Kasumi-1 (cell line): ENCODE measurements around the gene ELF1.
"Not testable (repeated sequence)": the region's sequence is repeated elsewhere in the genome, so short reads cannot be mapped to it uniquely, and the experiment has no call there.

Experiments used
- DNase-seq, 2 experiments: peaks; one replicate each; lab custom pipeline; 2025; lab: John Stamatoyannopoulos, UW

Gene ELF1

DNA sequence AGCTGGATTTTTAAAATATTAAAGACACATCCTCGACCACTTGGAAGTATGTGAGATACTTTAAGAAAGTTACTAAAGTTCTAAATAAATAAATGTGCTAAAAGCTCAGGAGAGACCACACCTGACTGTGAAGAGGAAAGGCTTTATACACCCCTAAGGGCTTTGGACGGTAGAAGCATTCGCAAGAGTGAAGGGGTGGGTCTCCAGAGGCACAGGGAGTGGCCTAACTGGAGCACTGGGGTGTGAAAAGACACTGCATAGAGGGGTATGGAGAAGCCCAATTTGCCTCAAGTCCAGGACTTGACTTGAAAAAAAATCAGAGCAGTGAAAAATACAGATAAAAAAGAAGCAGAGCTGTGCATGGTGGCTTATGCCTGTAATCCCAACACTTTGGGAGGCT lies 125.5 kb downstream of the ELF1 start:
- not testable (repeated sequence) for DNase-seq

DNA sequence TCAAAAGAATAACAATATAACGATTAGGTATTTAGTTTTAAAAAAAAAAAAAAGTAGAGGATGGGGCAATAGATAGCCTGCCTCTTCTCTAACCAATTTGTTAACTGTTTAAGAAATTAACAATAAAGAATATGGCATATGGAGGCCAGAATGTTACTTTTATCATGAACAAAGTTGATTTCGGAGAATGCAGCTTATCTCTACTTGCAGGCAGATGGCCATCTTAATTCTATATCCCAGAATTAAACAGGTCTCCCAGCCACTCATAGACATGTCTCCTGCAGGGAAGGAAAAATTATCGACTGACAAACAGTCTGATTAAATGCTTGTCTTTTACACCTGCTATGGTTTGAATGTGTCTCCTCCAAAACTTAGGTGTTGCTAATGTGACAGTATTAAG lies 133.1 kb downstream of the ELF1 start:
- no peak for DNase-seq

DNA sequence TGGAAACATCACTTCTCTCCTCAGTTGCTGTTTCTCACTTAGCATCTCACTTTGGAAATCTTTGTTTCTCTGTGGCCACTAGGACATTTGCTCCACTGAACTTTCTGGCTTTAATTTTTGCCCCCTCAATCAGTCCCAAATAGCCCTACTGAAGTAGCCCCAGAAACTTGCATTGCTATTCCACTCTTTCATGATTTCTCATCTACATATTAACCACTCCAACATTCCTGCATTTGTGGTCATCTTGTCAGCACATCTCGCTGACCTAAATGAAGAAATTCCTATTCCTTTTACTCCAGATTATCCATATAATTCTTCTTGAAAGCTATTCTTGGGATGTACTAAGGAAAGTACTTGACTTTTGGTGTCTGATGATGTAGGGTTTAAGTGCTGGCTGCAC lies 134.9 kb downstream of the ELF1 start:
- not testable (repeated sequence) for DNase-seq
